Myometrial cell (primary cell): ENCODE results near the gene PTPN2. TPM values are rescaled to one million over a fixed set of nuclear protein-coding genes. Genes with fewer than 3 reads are reported as not detected.

Experiments
- total RNA-seq: library from RNA; depleted of rRNA; stranded (reverse); fragments of >200 nt; gene quantifications from 2 replicates; pipeline ENCODE4 v1.2.3, GENCODE V29; 2015

Gene PTPN2
- 22.8 and 45.4 TPM in 2 replicates for total RNA-seq

GRCh38 chr18:12883684-12884405 is at the start of gene PTPN2:
Gene PTPN2 (minus strand): TSS chr18:12884237. CDS start chr18:12884141, 96 bp downstream.

Other genes with a start within 250 kb of the PTPN2 start
- 19.1 and 22.2 TPM in 2 replicates for gene SPIRE1, start 226.1 kb downstream of the PTPN2 start, total RNA-seq
- gene CEP76, start 181.5 kb downstream of the PTPN2 start, total RNA-seq, result 6.9 and 10.1 TPM in 2 replicates
- 97.2 and 104 TPM in 2 replicates for gene PSMG2, start 181.2 kb downstream of the PTPN2 start, total RNA-seq
- 25.9 and 47.0 TPM in 2 replicates for gene SEH1L, start 63.8 kb upstream of the PTPN2 start, total RNA-seq
- gene CEP192, start 107.1 kb upstream of the PTPN2 start, total RNA-seq, result 17.3 and 23.2 TPM in 2 replicates